Stimulated activated CD8-positive, alpha-beta memory T cell treated with anti-CD3 and anti-CD28 coated beads, Interleukin-12 subunit alpha, Interleukin-12 subunit beta, amount 100 ng/mL, for 1 hour (primary cell): ENCODE results near the gene AURKB.
"Not testable (repeated sequence)": the region's sequence is repeated elsewhere in the genome, so short reads cannot be mapped to it uniquely, and the experiment has no call there.

Experiments used
- DNase-seq: peaks from one replicate; pipeline ENCODE4 v3.0.0-alpha.2; 2020; ENCODE audit warnings: low read depth

The AURKB gene

DNA sequence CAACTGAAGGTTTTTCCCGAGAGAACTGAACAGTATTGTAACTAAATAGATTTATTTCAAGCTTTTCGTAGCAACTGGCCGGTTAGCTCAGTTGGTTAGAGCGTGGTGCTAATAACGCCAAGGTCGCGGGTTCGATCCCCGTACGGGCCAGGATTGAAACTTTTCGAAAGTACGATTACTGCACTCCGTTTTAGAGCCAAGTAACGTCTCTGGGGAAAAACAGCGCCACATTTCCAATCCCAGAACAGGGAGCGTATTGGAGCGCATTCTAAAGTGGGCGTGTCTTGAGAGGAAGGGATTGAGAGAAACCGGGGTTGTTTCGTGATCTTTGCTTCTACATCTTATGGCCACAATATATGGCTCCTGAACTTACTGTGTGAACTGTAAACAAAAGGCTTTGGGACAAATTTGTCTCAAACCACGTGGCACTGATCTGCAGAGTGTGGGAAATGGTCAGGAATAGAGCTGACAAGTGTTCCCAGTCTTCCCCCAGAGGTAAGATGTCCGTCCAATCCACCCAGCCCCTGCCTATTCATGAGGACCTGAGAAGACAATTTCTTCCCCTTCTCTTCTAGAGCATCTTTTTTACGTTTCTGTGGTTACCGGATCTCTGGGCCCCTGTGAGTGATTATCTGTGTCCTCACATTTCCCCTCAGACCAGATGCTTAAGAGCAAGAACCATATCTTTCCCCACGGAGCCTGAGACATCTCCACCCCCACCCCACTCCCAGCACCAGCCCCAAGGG lies 22.7 kb downstream of the AURKB start:
- DNase-seq = peak; percentile 84

DNA sequence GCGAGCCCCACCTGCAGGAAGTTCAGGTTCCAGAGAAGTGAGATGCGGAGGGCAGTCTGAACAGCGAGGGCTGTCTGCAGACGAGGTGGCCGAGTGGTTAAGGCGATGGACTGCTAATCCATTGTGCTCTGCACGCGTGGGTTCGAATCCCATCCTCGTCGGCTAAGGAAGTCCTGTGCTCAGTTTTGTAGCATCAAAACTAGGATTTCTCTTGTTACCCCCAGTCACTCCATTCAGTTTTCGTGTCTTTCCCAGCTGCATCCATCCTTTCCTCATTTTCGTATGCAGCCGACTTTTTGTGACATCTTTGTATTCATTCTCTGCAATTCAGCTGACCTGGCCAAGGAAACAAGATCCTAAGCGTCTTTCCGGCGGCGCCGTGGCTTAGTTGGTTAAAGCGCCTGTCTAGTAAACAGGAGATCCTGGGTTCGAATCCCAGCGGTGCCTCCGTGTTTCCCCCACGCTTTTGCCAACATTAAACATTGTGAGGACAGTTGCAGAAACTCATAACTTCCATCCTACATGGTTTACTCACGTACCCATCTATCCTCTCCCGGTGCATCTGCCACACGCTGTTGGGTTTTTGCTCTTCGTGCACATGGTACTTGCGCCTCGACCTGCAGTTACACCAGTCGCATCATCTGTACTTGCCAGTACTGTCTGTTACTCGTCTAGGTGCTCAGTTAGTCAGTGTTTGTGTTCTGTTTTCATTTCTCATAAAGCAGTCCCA lies 23.4 kb downstream of the AURKB start:
- peak; percentile 84 for DNase-seq

DNA sequence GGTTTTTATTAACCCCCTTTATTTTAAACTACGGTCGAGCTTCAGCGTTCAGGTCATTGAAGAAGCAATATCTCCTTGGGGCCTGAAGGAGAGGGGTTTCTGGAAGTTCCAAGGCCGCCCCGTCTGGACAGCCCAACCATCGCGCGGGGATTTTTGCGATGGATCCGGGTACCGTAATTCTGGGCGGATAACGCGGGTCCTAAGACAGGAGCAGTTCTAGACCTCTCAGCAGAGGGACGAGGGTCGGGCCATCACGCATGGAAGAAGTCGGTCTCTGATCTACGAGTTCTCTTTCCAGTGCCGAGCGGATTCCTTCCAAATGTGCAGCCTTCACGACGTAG lies 24.0 kb downstream of the AURKB start:
- no peak for DNase-seq

DNA sequence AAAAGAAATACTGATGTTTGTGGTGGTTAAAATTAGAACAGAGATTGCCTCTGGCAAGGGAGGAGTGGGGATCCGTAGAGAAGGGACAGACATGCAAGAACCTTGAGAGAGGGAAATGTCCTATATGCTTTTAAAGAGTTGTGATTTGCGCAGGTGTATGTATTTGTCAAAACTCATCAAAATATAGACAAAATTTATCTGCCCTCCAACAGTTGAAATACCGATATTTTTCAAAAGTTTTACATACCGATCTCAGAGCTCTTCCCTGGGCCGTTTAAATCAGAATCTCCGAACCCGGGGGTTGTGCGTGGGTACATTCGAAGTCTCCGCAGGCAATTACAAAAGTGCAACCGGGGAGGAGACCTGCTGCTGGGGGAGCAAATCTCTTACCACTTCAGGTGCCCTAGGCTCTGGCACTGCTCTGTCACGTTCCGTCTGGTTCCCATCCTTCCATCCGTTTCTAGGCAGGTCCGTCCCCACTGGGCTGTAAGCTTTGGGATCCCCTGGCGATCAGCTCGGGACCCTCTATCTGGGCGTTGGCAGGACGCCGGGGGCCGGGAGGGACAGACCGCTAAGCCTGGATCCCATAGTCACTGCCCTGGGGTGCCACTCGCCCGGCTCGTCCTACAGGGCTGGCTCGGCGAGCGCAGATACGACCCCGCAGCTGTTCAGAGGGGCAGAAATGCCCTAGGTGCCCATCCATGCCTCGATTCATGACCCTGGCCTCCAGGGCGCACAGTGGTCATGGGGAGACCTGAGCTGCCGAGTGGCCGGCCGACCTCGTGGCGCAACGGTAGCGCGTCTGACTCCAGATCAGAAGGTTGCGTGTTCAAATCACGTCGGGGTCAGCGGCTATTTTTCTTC lies 24.6 kb downstream of the AURKB start:
- peak; percentile 89 for DNase-seq

DNA sequence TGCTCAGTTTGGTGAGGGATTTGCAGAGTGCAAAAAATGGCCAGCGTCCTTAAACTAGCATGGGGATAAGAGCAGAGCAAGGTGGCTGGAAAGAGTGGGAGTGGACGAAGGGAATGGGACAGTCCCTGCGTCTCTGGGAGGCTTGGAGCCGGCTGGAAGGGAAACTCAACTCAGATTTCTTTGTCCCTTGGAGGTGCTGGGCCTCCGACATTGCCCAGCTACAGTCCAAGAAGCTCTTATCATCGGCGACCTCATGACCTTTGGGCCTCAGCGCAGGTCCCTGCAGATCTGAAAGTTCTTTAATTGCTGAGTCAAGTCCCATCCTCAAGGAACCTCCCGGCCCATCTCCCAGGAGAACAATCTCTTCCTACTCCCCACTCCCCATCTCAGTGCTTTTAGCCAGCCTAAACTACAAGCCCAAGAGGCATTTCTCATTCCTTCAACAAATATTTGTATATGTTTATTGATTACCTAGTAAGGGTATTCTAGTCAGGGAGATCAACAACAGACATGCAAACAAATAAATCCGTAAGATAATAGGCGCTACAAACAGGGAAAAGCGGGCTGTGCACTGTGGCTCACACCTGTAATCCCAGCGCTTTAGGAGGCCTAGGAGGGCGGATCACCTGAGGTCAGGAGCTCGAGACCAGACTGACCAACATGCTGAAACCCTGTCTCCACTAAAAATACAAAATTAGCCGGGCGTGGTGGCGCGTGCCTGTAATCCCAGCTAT lies 33.2 kb downstream of the AURKB start:
- no peak for DNase-seq

DNA sequence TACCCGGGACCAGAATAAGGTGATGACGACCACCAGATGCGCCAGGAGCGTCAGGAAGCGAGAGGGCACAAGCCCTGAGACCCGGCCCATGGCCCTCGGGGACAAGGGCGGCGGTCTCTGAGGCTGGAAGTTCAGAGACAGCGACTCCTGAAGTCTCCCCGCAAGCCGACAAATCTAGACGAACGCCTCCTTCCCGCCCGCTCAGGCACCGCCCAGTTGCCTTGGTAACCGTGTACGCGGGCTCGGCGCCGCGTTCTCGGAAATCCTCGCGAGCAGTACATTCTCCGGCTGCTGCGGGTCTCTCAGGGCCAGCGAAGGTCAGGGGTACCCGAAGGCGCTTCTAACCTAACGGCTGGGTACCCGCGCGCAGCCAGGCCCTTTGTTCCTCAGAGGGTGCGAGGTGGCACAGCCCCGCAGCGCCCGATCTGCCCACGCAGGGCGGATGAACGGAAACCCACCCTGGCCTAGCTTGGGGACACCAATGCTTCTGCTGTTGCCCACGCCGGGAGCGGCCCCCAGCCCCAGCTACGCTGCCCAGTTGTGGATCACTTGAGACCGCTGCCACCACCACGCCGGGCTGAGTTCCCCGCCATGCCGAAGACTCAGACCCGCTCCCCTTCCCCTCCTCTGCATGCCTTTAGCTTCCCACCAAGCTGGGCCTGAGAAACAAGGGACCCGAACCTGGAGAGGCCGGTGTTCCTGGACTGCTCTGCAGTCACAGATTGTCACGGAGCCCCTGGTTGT lies 34.0 kb downstream of the AURKB start, which contains the start of gene TMEM107:
Gene TMEM107 (minus strand): TSS at position 184 of the 744 bp plus-strand sequence. CDS start 94 bp downstream, at position 90.
- peak; percentile 78 for DNase-seq

DNA sequence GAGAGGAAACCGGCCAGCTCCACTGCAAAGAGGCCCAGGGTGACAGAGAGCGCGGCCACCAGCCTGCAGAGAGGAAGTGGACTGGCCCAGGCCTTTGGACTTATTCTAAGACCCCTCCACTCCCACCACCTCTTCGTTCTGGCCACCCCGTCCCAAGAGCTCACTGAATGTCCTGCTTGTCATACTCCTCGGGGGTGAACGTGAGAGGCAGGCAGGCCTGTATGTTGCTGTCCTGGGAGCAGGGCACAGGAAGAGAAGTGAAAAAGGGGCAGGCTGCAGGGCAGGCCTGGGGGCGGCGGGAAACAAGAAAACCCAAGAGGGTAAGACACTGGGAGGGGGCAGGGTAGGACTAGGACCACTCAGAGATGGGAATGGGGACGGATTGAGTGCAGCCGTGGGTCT lies 34.6 kb downstream of the AURKB start:
- DNase-seq = no peak

DNA sequence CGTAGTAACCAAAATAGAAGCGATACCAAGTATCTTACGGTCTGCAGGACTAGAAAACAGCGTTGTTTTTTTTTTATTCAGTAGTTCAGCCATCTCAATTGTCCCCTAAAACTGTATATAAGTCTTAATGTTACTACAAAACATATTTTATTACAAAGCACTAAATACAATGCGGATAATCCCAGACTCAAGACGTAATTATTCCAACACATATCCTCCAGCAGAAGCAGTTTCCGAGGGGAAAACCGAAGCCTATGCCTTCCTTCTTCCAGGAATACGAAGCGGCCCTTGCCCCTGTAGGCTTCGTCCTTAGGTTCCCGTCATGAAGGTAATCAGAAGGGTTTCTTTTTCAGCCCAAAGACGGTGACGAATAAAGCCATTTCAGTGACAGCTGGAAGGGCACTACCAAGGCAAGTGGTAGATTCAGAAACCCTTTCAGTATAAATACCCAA lies 36.5 kb downstream of the AURKB start:
- no peak for DNase-seq

DNA sequence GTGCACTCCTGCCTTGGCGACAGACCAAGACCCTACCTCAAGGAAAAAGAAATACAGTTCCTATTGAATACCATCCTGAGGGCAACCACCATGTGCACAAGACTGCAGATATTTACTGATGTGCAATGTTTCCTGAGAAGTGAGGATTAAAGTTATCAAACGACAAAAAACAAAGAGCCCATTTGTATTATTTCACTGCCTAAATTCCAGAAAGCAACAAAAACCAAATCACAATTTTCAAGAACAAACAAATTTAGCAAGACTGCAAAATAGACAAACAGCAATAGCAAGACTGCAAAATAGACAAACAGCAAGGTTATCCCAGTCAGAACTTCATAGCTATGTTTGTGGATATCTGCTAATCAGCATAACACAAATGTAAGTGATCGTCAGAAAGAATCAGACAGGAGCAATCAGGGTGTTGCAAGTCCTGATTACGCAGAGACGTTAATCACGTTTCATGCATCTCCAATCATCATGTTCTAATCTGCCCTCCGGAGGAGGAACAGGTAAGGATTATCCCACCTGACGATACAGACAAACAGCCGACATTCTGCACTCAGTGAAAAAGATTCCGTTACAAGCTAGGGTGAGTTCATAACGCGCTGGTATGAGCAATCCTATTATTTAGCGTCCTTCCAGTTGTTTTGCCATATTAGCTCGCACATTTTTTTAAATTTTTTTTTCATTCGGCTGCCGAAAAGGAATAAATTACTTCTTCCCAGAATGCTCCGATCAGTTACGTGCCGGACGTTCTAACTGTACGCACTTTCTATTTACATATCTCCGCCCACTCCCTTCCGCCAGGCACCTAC lies 37.1 kb downstream of the AURKB start:
- DNase-seq = peak; percentile 58

DNA sequence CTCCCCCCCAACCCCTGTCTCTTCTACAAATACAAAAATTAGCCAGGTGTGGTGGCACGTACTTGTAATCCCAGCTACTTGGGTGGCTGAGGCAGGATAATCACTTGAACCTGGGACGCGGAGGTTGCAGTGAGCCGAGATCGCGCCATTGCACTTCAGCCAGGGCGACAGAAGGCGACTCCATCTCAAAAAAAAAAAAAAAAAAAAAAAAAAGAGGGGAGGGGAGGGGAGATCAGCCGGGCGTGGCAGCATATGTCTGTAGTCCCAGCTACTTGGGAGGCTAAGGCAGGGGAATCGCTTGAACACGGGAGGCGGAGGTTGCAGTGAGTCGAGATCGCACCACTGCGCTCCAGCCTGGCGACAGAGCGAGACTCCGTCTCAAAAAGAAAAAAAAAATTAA lies 40.2 kb downstream of the AURKB start:
- DNase-seq = not testable (repeated sequence)

DNA sequence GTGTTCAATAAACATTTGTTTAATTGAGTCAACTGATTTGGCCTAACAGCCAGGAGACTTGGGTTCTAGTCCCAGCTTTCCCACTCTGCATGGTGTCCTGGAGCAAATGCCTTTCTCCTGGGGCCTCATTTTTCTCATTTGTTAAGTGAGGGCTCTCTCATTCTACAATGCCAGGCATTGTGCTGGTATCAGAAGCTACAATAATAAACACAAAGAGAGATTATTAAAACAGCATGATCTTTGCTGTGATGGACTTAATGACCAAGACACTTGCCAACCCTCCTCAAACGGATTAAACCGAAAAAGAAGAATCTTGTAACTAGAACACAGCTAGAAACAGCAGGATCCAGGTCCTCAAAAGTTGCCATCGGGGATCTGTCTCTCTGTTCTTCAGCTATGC lies 42.8 kb downstream of the AURKB start:
- no peak for DNase-seq

DNA sequence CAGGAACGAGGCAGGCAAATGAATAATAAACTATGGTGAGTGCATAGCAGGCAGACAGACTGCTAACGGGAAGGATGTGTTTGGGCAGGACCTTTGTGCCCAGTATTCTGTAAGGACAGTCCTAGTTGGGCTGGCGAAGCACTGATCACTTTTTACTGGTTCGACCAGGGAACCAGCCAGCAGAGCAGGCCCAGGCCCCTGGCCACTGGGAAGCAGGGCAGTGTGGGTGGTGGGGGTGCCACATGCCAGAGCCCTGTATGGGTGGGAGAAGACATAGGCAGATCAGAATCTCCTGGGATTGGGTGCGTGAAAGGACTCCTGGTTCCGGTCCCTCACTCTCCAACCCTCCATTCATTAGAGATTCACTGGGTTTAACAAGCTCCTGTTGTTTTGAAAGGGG lies 43.6 kb downstream of the AURKB start:
- no peak for DNase-seq

DNA sequence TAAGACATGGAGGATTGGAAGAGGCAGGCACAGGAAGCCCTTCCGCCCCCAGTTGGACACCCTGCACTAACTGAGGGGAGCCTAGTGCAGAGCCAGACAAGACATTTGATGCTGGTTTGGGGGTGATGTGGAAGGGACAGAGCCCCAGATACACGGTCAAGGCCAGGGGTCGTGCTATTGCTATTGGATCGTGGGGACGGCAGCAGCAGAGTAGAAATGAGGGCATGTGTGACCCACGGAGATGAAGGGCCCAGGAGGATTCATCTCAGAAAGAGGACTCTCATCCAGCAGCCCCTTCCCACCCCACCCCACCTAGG lies 45.6 kb downstream of the AURKB start:
- no peak for DNase-seq

DNA sequence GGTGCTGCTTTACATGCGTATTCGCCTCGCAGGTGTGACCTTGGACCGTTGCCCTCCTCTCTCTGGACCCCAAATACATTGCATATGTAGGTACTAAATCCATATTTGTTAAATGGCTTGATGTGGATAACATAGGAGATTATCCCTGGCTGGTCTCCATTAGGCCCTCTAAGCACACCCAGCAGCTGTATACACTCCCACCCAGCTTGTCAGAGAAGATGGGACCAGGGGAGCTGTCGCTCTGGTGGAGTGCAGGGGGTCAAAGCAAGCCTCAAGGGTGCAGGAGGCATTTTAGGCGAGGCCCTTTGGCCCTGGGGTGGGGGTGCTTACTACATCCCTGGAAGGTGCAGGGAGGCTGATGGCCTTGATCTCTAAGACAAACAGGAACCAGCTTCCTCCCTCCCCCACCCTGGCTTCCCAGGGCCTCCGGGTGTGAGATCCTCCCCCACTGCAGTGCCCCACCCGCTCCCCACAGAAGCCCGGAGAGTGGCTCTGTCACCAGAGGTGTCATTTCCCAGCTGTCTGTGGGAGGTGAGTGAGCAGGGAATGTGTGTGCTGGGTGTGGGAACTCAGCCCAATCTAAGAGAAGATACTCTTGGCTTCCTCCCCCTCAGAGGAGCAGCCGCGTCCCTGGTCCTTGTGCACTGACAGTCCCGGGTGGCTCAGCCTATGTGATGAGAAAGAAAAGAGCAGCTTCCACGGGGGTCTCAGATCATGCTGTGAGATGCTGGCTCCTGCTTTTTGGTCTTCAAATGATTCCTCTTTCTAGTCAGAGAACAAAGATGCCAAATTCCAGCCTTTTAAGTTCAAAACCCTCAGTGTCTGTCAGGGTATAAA lies 46.2 kb downstream of the AURKB start:
- DNase-seq = peak; percentile 60

DNA sequence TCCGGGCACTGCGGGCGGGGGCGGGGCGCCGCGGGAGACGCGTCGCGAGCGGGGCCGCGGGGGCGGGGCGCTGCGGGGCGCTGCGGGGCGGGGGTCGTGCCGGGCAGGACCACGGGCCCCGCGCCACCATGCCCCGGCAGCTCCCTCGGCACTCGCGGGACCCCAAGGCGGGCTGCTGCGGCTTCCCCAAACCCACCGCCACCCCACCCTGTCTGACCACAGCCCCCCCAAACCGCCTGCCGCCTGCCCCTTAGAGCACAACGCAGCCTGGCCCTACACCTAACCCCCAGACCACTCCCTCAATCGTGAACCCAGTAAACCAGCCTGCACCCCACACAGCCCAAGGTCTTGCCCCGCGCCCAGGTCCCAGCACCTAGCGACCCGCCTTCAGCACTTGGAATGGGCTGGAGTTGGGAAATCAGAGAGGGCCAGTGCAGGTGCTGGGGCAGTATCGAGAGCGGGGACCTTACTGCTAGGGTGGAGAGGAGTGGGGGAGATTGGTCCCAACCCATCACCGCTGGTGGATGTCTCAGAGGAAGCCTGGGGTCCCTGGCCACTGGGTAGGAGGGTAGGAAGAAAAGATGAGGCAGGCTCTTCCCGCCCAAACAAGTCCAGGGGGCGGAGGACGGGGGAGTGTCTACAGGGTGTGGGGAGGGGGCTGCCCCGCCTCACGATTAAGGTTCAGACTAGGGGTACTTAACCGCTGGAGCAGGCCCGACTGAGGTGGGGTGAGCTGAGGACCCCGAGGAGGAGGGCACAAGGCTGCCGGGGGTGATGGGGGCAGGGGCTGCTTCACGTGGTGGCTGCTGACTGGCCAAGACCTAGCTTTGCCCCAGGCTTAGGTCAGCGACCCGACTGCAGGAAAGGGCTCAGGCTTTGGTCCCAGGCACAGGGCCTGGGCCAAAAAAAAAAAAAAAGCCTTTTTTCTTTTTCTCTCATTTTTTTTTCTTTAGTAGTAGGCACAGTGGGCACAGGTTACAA lies 47.1 kb downstream of the AURKB start:
- DNase-seq = no peak

DNA sequence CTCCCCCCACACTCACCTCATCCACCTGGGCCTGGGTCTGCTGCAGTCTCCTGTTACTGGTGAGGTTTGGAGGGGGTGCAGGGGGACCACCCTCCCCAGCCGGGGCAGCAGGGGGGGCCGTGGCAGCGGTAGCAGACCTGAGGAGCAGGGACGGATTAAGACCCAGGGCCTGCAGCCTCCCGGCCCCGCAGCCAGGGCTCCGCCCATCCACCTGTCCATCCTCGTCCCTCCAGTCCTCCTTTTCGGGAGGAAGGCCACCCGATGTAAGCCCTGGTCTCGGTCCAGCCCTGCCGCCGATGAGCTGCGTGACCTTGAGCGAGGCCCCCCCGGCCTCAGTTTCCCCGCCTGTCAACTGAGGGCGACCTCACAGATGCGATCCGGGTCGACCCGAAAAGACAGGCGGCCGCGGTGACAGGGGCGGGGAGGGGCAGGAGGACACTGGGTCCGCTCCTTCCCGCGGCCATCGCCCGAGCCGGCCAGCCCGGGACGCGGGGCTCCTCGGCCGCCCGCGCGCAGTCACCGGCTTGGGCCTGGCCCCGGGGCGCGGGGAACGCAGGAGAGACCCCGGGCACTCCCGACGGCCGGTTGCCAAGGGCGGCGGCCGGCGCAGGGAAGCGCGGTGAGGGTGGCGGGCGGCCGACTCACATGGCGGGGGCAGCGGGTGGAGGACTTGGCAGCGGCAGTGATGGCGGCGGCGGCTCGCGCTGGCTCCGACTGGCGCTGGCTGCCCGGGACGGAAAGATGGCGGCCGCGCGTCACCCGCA lies 48.0 kb downstream of the AURKB start, which contains the start of gene VAMP2:
Gene VAMP2 (minus strand): TSS at position 716 of the 764 bp plus-strand sequence. CDS start 69 bp downstream, at position 647.
- DNase-seq = peak; percentile 67
